CD4-positive, alpha-beta T cell treated with Interleukin-17A for 4 hours (primary cell): ENCODE measurements around the gene CYP8B1.
A peak's percentile ranks its signal among the peaks of the same experiment; 100 is the strongest.

Source experiments
- DNase-seq: peaks from one replicate; pipeline ENCODE4 v3.0.0-alpha.2; 2020; ENCODE audit warnings: mixed read lengths

CYP8B1 gene

GRCh38 chr3:42875325-42876151 is at the start of gene CYP8B1:
Gene CYP8B1, minus strand, starts transcription at chr3:42875879. Its CDS starts 63 bp downstream, at chr3:42875816.
- DNase-seq: no peak

DNA sequence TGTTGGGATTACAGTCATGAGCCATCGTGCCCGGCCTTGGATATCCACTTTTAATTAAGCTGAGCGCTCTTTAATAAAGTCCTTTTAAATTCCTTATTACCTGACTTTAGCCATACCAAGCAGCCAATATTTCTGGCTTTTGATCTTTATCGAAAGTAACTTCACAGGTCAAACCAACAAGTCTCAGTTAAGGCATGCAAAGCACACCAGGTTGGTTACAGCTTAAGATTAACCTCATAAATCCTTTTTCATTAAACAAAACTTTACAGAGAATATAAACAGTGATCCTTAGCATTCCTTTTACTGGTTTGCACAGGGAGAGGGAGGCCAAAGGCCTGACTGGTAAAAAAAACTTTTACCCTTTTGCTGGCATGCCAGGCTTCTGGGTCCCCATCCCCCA is 47.9 kb upstream of the CYP8B1 start:
- DNase-seq: no peak

DNA sequence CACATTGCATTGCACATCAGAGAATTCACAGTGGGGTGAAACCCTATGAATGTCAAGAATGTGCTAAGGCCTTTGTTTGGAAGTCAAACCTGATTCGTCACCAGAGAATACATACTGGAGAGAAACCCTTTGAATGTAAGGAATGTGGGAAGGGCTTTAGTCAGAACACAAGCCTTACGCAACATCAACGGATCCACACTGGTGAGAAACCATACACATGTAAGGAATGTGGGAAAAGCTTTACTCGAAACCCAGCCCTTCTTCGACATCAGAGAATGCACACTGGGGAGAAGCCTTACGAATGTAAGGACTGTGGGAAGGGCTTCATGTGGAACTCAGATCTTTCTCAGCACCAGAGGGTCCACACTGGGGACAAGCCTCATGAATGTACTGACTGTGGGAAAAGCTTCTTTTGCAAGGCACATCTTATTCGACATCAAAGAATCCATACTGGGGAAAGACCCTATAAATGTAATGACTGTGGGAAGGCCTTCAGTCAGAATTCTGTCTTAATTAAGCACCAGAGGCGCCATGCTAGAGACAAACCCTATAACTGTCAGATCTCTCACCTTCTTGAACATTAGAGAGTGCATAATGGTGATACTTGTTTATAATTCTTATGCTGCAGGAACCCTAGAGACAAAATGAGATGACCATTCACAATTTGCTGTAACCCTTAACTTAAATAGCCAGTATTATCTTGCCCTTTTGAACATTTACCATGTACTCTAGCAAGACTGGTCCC is 39.3 kb upstream of the CYP8B1 start:
- no peak for DNase-seq

DNA sequence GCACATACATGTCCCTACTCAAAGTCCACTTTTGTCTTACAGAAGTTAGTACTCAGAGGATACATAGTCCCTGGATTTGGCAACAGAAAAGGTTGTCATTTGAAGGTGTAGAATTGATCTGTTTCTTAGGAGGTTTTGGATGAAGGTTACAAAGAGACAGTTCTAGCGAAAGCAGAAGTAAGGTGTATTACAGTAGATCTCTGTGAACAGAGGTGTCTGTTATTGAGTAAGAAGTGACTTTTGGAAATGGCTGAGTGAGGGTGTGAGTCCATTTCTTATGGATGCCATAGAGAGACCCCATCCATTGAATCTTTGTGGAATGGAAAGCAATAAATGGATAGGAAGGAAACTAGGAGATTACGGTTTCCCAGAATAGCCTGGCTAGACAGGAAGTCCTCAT is 35.9 kb upstream of the CYP8B1 start:
- DNase-seq: no peak

GRCh38 chr3:42908675-42909074 is 33.0 kb upstream of the CYP8B1 start:
- no peak for DNase-seq

GRCh38 chr3:42906848-42907183 is 31.1 kb upstream of the CYP8B1 start:
- no peak for DNase-seq

- peak; percentile 40 for DNase-seq
Observed at GRCh38 chr3:42906070-42906847, 30.6 kb upstream of the CYP8B1 start, which contains the start of gene ZNF662. Gene ZNF662, plus strand, starts transcription at chr3:42906142. Its CDS starts 1,973 bp downstream, at chr3:42908115.

DNA sequence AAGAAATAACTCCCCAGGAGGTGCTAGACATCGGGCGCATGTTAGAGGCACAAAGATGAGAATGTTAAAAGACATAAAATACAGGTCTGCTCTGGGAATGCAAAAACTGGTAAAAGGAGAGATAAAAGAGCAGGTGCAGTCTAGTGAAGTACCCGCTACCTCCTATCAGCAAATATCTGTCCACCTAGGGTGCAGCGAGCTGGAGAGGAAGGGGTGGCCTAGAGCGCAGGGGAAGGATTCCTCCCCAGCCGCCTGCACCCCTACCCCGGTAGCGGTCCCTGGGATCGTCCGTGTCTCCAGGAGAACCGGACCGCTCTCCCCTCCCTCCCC is 30.0 kb upstream of the CYP8B1 start:
- DNase-seq: no peak

DNA sequence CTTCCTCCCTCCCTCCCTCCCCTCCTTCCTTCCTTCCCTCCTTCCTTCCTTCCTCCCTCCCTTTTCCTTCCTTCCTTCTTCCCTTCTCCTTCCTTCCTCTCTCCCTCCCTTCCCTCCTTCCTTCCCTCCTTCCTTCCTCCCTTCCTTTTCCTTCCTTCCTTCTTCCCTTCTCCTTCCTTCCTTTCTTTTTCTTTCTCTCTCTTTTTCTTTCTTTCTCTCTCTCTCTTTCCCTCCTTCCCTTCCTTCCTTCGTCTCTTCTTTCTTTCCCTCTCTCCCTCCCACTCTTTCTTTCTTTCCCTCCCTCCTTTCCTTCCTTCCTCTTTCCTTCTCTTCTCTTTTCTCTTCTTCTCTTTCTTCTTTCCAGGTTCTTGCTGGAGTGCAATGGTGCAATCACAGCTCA is 28.4 kb upstream of the CYP8B1 start:
- DNase-seq: no peak

DNA sequence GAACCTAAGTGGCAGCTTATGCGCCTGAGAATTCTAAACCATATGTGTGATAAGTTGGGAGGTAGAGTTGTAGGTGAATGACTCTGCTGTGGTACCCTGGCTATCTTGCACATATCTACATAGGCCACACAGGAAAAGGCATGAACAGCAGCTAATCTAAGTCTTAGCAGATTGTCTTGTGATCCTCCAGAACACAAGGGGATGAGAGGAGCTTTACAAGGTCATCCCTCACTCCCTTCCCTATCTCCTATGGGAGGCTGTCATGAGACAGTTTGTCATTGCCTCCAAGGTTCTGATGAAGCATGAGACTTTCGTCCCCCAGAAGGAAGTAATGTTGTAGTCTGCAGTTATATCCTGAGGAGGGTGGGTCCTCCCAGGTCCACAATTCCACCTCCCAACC is 26.6 kb upstream of the CYP8B1 start:
- DNase-seq: no peak

DNA sequence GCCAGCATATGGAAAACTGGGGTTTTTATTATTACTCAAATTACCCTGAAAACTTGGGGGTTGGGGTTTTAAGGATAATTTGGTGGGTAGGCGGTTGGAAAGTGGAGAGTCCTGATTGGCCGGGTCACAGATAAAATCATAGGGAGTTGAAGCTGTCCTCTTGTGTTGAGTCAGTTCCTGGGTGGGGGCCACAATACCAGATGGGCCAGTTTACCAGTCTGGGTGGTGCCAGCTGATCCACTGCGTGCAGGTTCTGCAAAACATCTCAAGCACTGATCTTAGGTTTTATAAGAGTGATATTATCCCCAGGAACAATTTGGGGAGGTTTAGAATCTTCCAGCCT is 25.4 kb upstream of the CYP8B1 start:
- no peak for DNase-seq

DNA sequence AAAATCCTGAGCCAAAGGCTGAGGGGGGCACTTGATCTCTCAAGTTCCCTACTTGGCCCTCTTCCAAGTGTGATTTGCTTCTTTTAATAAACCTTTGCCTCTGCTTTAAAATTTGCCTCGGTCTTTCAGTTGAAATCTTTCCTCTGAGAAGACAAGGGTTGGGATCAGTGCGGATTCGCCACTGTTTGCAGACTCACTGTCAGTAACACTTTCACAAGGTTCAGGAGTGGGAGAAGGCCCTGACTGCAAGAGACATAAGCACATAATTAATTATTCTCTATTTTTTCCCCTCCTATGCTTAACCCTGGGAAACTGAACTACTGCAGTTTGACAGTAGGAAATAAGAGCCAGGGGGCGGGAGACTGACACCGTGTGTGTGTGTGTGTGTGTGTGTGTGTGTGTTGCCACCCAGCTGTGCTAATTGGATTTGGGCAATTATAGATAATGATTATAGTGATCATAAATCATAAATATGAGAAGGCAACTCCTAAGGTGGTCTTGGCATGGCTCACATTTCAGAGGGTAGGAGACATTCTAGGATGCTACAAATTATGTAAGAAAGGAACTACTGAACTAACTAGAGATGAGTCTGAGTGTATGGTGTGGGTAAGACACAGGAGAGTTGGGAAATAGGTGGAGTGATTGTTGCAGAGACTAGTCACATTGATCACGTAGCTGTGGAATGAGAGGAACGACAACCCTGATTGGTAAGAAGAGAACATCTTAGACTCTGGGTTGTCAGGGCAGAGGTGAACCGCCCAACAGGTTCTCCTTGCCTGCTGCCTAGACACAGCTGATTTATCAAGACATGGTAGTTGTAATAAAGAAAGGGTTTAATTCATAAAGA is 24.8 kb upstream of the CYP8B1 start:
- DNase-seq: no peak

DNA sequence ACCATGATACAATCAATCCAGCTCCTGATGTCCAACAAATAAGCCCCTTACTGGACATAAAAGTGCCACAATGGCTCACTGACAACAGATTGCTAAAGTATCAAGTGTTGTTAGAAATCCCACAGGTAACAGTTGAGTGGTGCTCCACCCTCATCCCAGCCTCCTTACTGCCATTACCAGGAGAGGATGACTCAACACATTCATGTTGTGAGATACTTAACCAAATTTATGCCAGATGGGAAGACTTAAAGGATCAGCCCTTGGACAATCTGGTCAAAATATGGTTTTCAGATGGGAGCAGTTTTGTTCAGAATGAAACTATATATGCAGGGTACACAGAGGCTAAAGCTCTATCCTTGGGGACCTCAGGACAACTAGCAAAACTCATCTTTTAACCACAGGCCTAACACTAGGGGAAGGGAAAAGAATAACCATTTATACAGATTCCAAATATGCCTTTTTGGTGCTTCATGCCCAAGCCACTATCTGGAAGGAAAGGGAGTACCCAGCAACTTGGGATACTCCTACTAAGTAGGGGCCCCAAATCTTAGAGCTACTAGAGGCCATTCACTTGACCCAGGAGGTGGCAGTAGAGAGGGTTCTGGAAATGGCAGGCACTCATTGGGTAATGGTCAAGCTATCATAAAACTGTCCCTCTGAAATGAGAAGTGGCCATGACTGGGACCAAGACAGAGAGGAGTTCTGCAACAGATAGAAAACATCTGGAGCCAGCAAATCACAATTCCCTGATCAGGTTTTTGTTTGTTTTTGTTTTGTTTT is 23.4 kb upstream of the CYP8B1 start:
- no peak for DNase-seq

DNA sequence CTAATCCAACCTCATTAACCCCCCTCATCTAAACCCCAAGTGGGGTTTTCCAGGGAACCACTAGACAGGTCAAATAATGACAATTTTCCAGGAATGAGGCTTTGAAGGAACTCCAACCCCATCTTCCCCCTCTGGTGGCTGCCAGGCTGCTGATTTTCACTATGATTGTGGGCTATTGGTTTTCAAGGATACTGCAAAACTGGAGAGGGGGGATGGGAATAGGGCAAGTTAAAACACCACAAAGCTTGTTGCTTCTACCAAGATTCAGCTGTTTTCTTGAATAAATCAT is 19.8 kb upstream of the CYP8B1 start:
- DNase-seq: no peak

DNA sequence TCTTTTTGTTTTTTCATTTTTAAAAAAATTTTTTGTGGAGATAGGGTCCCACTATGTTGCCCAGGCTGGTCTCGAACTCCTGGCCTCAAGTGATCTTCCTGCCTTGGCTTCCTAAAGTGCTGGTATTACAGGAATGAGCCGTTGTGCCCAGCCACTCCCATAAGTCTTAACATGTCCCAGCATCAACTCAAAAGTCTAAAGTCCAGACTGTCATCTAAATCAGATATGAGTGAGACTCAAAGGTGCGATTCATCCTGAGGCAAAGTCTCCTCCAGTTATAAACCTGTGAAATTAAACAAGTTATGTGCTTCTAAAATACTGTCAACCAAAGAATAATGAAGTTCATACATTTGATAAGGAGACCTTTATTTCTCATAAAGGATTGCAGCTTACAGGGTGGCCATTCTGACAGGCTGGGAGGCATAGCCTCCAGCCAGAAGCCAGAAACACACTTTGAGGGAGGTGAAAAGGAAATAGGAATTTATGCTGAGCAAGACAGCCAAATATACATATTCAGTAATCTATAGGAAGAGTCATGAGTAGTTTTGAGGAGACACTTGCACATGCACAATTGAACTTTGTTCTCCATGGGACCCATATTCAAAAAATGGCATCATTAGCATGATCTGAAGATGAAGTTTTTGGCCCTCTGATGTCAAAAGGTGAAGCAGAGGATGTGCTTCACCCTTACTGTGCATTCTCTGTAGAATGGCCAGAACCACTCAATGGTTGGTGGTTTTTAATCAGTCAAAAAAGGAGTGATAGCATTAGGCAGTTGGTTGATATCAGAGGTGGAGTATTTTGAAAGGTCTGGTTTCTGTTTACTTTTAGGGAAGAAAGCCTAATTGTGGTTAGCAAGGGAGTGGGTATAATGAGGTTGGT is 19.3 kb upstream of the CYP8B1 start:
- no peak for DNase-seq

DNA sequence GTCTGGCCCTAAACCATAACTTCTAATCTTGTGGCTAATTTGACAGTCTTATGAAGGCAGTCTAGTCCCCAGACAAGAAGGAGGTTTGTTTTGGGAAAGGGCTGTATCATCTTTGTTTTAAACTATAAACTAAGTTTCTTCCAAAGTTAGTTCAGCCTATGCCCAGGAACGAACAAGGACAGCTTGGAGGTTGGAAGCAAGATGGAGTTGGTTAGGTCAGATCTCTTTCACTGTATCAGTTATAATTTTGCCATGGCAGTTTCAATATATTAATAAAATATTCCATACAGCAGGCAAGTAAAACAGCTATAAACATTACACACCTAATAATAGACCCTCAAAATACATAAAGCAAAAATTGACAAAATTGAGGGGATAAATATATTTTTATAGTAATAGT is 17.1 kb upstream of the CYP8B1 start:
- no peak for DNase-seq

DNA sequence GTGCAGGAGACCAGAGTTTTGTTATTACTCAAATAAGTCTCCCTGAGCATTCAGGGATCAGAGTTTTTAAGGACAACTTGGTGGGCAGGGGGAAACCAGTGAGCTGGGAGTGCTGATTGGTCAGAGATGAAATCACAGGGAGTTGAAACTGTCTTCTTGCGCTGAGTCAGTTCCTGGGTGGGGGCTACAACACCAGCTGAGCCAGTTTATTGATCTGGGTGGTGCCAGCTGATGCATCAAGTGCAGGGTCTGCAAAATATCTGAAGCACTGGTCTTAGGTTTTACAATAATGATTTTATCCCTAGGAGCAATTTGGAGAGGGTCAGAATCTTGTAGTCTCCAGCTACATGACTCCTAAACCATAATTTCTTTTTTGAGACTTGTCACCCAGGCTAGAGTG is 16.5 kb upstream of the CYP8B1 start:
- DNase-seq: no peak

DNA sequence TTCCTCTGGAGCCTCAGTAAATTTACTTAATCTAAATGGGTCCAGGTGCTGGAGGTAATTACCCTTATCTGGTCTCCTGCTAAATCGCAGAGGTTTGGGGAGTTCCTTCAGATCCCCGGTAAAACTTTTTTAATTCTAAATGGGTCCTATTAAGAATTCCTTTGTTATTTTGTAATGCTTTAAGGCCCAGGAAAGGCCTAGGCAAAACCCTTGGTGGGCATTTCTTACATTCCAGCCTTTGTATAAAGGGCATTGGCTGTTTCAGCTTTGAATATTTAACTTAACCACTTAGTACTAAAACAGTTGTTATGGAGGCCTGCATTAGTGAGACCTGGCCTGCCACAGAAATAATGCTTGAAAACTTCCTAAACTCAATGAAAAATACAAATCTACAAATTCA is 15.4 kb upstream of the CYP8B1 start:
- no peak for DNase-seq

GRCh38 chr3:42887084-42887483 is 11.4 kb upstream of the CYP8B1 start:
- DNase-seq: no peak

DNA sequence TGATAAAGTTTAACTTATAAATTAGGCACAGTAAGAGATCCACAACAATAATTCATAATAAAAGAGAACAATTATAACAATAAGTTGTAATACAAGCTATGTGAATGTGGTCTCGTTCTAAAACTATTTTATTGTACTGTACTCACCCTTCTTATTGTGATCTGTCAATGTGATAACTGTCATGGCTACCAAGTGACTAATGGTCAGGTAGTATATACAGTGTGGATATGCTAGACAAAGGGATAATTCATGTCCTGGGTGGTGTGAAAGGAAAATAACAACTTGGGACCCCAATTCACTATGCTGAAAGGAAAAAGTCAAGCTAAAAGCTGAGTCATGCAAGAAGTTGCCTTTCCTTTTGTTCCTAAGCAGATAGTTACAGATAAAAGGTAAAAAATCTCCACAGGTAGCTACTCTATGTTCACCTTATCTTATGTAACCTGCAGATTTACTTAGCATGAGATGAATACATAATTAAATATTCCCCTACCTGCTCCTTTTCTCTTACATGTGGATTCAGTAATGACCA is 10.7 kb upstream of the CYP8B1 start:
- no peak for DNase-seq

DNA sequence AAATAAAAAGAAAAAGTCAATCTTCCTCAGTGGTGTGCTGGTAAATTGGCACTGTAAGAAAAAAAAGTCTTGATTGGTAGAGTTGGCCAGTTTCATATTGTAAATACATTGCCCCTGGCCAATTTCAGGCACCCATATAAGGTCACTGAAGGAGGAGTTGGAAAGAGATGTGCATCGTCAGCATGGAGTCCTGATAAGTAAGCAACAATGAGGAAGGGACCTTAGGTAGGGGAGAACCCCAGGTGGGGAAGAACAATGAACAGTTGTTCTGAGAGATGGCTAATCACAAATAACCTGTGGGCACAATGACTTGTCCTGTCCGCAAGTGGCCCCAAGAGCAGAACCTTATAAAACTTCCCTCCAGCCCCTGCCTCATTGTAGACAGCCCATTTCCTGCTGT is 8.6 kb upstream of the CYP8B1 start:
- no peak for DNase-seq
